D721Med (cell line): ENCODE data around the gene SERTAD4.

Source experiments
- DNase-seq: peaks from one replicate; pipeline ENCODE4 v3.0.0; 2011; ENCODE audit warnings: low spot score; ENCODE audit not compliant: insufficient read length
- FAIRE-seq: peaks from 2 replicates; lab custom pipeline; 2011; peaks lifted over from hg19 to GRCh38; lab: Jason Lieb, UNC
- CTCF ChIP-seq: IDR thresholded peaks from 2 replicates; pipeline ENCODE4 v1.5.1; 2012; ENCODE audit warnings: mild to moderate bottlenecking, control low read depth; ENCODE audit not compliant: insufficient read depth; ENCODE audit errors: missing control alignments

The SERTAD4 gene

GRCh38 chr1:210269981-210270380 lies 37.4 kb downstream of the SERTAD4 start:
- DNase-seq: no peak
- no peak for TF ChIP-seq CTCF
- no peak for FAIRE-seq

GRCh38 chr1:210272666-210273065 lies 40.1 kb downstream of the SERTAD4 start:
- FAIRE-seq: no peak
- no peak for DNase-seq
- TF ChIP-seq CTCF: no peak

GRCh38 chr1:210280221-210280620 lies 47.6 kb downstream of the SERTAD4 start:
- FAIRE-seq (no peak), DNase-seq (no peak)
- TF ChIP-seq CTCF: no peak

GRCh38 chr1:210288116-210288515 lies 55.5 kb downstream of the SERTAD4 start:
- FAIRE-seq: no peak
- no peak for DNase-seq
- no peak for TF ChIP-seq CTCF

- TF ChIP-seq CTCF: no peak
- DNase-seq (no peak), FAIRE-seq (no peak)
Measured at GRCh38 chr1:210289248-210289647, 56.7 kb downstream of the SERTAD4 start.

GRCh38 chr1:210291081-210291764 lies 58.6 kb downstream of the SERTAD4 start:
- FAIRE-seq (peak; percentile 60), DNase-seq (no peak)
- no peak for TF ChIP-seq CTCF

- no peak for TF ChIP-seq CTCF
- no peak for FAIRE-seq
- DNase-seq: no peak
Measured at GRCh38 chr1:210291786-210292230, 59.2 kb downstream of the SERTAD4 start.
